ENCODE results near the gene CXCL6. TPM values are rescaled to one million over a fixed set of nuclear protein-coding genes. Genes with fewer than 3 reads are reported as not detected.

Gene CXCL6
- total RNA-seq, 1 donor from 2014 or later, result 0.50 TPM

- DNase-seq (no peak), ATAC-seq (peak in 1 of 2 donors; percentile 39)
- Histone ChIP-seq H3K36me3 (no peaks in the 10 kb centered on the region), H3K27ac (no peak overlapping the region), H3K4me3 (no peak overlapping the region), H3K27me3 (ENCODE audit: low read depth) (no peaks in the 10 kb centered on the region), H3K4me1 (no peaks in the 10 kb centered on the region), H3K9me3 (no peaks in the 10 kb centered on the region)
- no peak for TF ChIP-seq CTCF (IDR thresholded peaks at IDR 0.05)
- intact Hi-C loops (cut with DNase I), result no loop called here
These were observed 11.2 kb downstream of the CXCL6 start for GRCh38 chr4:73847526-73848182.

DNA sequence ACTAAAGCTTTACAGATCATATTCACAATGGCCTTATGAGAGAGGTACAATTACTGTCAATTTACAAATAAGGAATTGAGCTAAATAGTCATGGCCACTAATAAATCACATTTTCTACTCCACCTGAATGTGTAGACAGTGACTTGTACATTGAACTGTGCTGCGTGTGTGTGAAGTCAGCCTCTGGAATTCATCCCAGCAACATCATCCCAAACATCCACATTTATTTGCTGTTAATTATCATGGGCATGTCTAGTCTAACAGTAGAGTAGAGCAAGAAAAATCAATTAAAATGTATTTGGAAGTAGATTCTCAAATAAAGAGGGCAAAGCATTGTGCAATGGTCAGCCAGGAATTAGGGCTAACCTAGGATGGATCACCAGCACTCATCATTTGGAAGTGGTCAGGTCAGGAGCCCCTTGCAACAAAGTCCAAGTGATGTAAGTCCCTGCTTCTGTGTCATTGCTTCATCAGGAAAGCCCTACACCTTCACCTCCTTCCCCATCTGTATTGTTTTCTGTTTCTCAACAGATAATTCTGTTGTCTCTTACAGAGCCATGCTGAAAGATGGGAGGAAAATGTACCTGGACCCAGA is 11.8 kb downstream of the CXCL6 start:
- no peaks in the 10 kb centered on the region for H3K36me3 ChIP-seq
- ATAC-seq (no peak), DNase-seq (no peak)
- intact Hi-C loops (cut with DNase I), result no loop called here
- no peaks in the 10 kb centered on the region for H3K9me3 ChIP-seq
- peaks cover 5% of the 10 kb centered on the region for H3K4me1 ChIP-seq
- no peak overlapping the region for H3K4me3 ChIP-seq
- TF ChIP-seq CTCF (IDR thresholded peaks at IDR 0.05), result no peak
- no peak overlapping the region for H3K27ac ChIP-seq
- no peaks in the 10 kb centered on the region for H3K27me3 ChIP-seq (ENCODE audit: low read depth)

DNA sequence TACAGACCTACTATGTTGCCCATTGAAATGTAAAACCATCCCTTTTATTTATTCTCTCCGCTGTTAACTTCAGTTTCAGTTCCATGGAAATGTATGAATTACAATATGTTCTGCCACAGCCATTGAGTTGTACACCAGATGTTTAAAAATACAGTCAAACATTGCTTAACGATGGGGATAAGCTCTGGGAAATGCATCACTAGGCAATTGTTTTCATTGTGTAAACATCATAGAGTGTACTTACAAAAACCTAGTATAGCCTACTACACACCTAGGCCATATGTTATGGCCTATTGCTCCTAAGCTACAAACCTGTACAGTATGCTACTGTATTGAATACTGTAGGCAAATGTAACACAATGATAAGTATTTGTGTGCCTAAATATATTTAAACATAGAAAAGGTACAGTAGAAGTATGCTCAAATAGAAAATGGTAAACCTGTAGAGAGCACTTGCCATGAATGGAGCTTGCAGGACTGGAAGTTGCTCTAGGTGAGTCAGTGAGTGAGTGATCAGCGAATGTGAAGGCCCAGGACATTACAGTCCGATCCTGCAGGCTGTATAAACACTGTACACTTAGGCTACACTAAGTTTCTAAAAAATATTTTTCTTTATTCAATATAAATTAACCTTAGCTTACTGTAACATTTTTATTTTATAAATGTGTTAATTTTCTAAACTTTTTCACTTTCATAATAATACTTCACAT is 13.9 kb downstream of the CXCL6 start:
- Histone ChIP-seq H3K36me3 (no peaks in the 10 kb centered on the region), H3K27ac (no peak overlapping the region), H3K4me3 (no peak overlapping the region), H3K9me3 (no peaks in the 10 kb centered on the region), H3K27me3 (ENCODE audit: low read depth) (no peaks in the 10 kb centered on the region), H3K4me1 (peaks cover 10% of the 10 kb centered on the region)
- intact Hi-C loops (cut with DNase I), result no loop called here
- DNase-seq (no peak), ATAC-seq (no peak)
- no peak for TF ChIP-seq CTCF (IDR thresholded peaks at IDR 0.05)

- Histone ChIP-seq H3K27me3 (ENCODE audit: low read depth) (no peaks in the 10 kb centered on the region), H3K4me1 (peaks cover 15% of the 10 kb centered on the region), H3K9me3 (no peaks in the 10 kb centered on the region), H3K4me3 (no peak overlapping the region), H3K27ac (no peak overlapping the region), H3K36me3 (no peaks in the 10 kb centered on the region)
- TF ChIP-seq CTCF (IDR thresholded peaks at IDR 0.05), result no peak
- DNase-seq (no peak), ATAC-seq (no peak)
- intact Hi-C loops (cut with DNase I), result no loop called here
These were observed 14.8 kb downstream of the CXCL6 start for GRCh38 chr4:73851293-73851692.

DNA sequence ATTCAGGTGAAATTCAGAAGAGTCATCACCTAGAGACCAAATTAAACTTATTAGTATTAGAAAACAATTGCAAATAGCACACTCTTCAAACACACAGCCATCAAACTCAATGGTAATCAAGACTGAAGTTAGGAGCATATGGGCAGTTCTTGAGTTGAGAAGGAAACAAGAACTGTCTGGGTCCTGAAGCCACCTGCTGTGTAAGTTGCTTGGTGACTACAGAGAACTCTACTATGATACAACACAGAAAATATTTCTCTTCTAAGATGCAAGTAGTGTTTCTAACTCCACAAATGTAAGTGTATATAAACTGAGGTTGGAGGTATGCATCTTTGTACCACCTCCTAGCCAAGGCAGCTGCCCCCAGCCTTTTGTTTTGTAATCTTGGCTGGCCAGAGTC is 16.3 kb downstream of the CXCL6 start:
- DNase-seq (no peak), ATAC-seq (no peak)
- H3K36me3 ChIP-seq, result no peaks in the 10 kb centered on the region
- intact Hi-C loops (cut with DNase I), result no loop called here
- H3K4me3 ChIP-seq, result no peak overlapping the region
- H3K27me3 ChIP-seq (ENCODE audit: low read depth), result no peaks in the 10 kb centered on the region
- peaks cover 15% of the 10 kb centered on the region for H3K4me1 ChIP-seq
- H3K9me3 ChIP-seq, result no peaks in the 10 kb centered on the region
- no peak overlapping the region for H3K27ac ChIP-seq
- no peak for TF ChIP-seq CTCF (IDR thresholded peaks at IDR 0.05)

Data from lower lobe of right lung (tissue), 2 donors.